HG02623 (cell line): ENCODE data around the gene FOXN3.

ENCODE experiments used
- ATAC-seq: cut with Tn5 transposase; IDR thresholded peaks from one replicate; pipeline ENCODE4 v1.9.1; 2021; ENCODE audit warnings: moderate library complexity; ENCODE audit not compliant: unreplicated experiment

Gene FOXN3

GRCh38 chr14:89366864-89367778, 49.9 kb downstream of the FOXN3 start:
- no peak for ATAC-seq

GRCh38 chr14:89365061-89365801, 51.8 kb downstream of the FOXN3 start:
- ATAC-seq = peak; percentile 95

GRCh38 chr14:89364316-89364715, 52.7 kb downstream of the FOXN3 start:
- ATAC-seq = no peak

- ATAC-seq = no peak
These were observed 56.8 kb downstream of the FOXN3 start for GRCh38 chr14:89360277-89360676.

- ATAC-seq = no peak
These were observed 57.4 kb downstream of the FOXN3 start for GRCh38 chr14:89359477-89360222.

- no peak for ATAC-seq
These were observed 59.3 kb downstream of the FOXN3 start for GRCh38 chr14:89357655-89358297.

- ATAC-seq = no peak
These were observed 60.1 kb downstream of the FOXN3 start for GRCh38 chr14:89356927-89357326.

GRCh38 chr14:89356496-89356895, 60.5 kb downstream of the FOXN3 start:
- no peak for ATAC-seq

GRCh38 chr14:89353766-89354113, 63.3 kb downstream of the FOXN3 start:
- no peak for ATAC-seq

GRCh38 chr14:89352976-89353765, 63.9 kb downstream of the FOXN3 start:
- no peak for ATAC-seq

GRCh38 chr14:89351516-89352404, 65.3 kb downstream of the FOXN3 start:
- peak; percentile 81 for ATAC-seq

- ATAC-seq = no peak
These were observed 65.9 kb downstream of the FOXN3 start for GRCh38 chr14:89351221-89351515.

- no peak for ATAC-seq
These were observed 66.9 kb downstream of the FOXN3 start for GRCh38 chr14:89350152-89350551.

- ATAC-seq = no peak
These were observed 67.6 kb downstream of the FOXN3 start for GRCh38 chr14:89349171-89350008.

- no peak for ATAC-seq
These were observed 68.3 kb downstream of the FOXN3 start for GRCh38 chr14:89348722-89349121.

GRCh38 chr14:89347885-89348284, 69.1 kb downstream of the FOXN3 start:
- ATAC-seq = no peak

- no peak for ATAC-seq
These were observed 72.1 kb downstream of the FOXN3 start for GRCh38 chr14:89344920-89345254.

- ATAC-seq = no peak
These were observed 73.7 kb downstream of the FOXN3 start for GRCh38 chr14:89343356-89343755.

GRCh38 chr14:89342049-89342448, 75.0 kb downstream of the FOXN3 start:
- no peak for ATAC-seq
